T-helper 1 cell (primary cell): Measurements from ENCODE around the gene CNGA1.

Experiments
- DNase-seq, 5 donors: peaks; one replicate each; pipeline ENCODE4 v3.0.0-alpha.2; 2012 to 2020
- total RNA-seq, 4 donors: gene quantifications; one replicate each; lab custom pipeline; 2026; lab: John Stamatoyannopoulos, UW

Gene CNGA1
- total RNA-seq, result 0 reads per million in 4 donors

GRCh38 chr4:48016141-48017107 is at the start of gene CNGA1, which contains the start of gene NIPAL1:
TSS of gene CNGA1 (minus strand) at chr4:48016681. CDS start at chr4:47952689, 63,992 bp downstream.
TSS of gene NIPAL1 (plus strand) at chr4:48016772. CDS start at chr4:48016840, 68 bp downstream.
- peak; percentile 12 to 70 (median 54) for DNase-seq

- DNase-seq, result peak in 1 of 5 donors; percentile 31
Measured at GRCh38 chr4:48065587-48066052, 49.1 kb upstream of the CNGA1 start.

- no peak for DNase-seq
Measured at GRCh38 chr4:48064349-48064748, 47.9 kb upstream of the CNGA1 start.

- no peak for DNase-seq
Measured at GRCh38 chr4:48058617-48059530, 42.4 kb upstream of the CNGA1 start.

GRCh38 chr4:48051078-48051477 is 34.6 kb upstream of the CNGA1 start:
- DNase-seq, result no peak

- no peak for DNase-seq
Measured at GRCh38 chr4:48049483-48049882, 33.0 kb upstream of the CNGA1 start.

- no peak for DNase-seq
Measured at GRCh38 chr4:48047896-48048295, 31.4 kb upstream of the CNGA1 start.

- peak in 4 of 5 donors; percentile 18 to 63 (median 22) for DNase-seq
Measured at GRCh38 chr4:48047421-48047844, 31.0 kb upstream of the CNGA1 start.

- no peak for DNase-seq
Measured at GRCh38 chr4:48046059-48046458, 29.6 kb upstream of the CNGA1 start.

GRCh38 chr4:48044298-48044697 is 27.8 kb upstream of the CNGA1 start:
- DNase-seq, result no peak

- no peak for DNase-seq
Measured at GRCh38 chr4:48043504-48043903, 27.0 kb upstream of the CNGA1 start.

- DNase-seq, result no peak
Measured at GRCh38 chr4:48042979-48043461, 26.5 kb upstream of the CNGA1 start.

GRCh38 chr4:48041535-48042137 is 25.2 kb upstream of the CNGA1 start:
- DNase-seq, result no peak

GRCh38 chr4:48039561-48039960 is 23.1 kb upstream of the CNGA1 start:
- DNase-seq, result no peak

- no peak for DNase-seq
Measured at GRCh38 chr4:48038666-48039065, 22.2 kb upstream of the CNGA1 start.

- no peak for DNase-seq
Measured at GRCh38 chr4:48037117-48037462, 20.6 kb upstream of the CNGA1 start.

- DNase-seq, result no peak
Measured at GRCh38 chr4:48035952-48036351, 19.5 kb upstream of the CNGA1 start.

- peak in 4 of 5 donors; percentile 18 to 51 (median 37) for DNase-seq
Measured at GRCh38 chr4:48033825-48034413, 17.4 kb upstream of the CNGA1 start.

GRCh38 chr4:48033412-48033811 is 16.9 kb upstream of the CNGA1 start:
- DNase-seq, result no peak

GRCh38 chr4:48032721-48033120 is 16.2 kb upstream of the CNGA1 start:
- no peak for DNase-seq

- no peak for DNase-seq
Measured at GRCh38 chr4:48031802-48032525, 15.5 kb upstream of the CNGA1 start.
